Naive thymus-derived CD8-positive, alpha-beta T cell (primary cell): ENCODE results near the gene ACTA2. TPM values are rescaled to one million over a fixed set of nuclear protein-coding genes. Genes with fewer than 3 reads are reported as not detected.
A peak's percentile ranks its signal among the peaks of the same experiment; 100 is the strongest.

Experiments
- ATAC-seq, 2 donors: fragments of 150-1000 bp; cut with Tn5 transposase in 1 of 2; sonication (Bioruptor Pico), chemical (Tn5 transposase) in 1 of 2; 1 replicate in 1 of 2; 2 replicates in 1 of 2; pipeline ENCODE4 v1.10.0; 2021; ENCODE audit warnings: mild to moderate bottlenecking in 2 of 2, moderate library complexity in 2 of 2
- POLR2A ChIA-PET: fragments of 350-600 bp; sonication (Branson Sonifier 250); formaldehyde crosslinking; loops from one replicate; lab custom pipeline; 2021; ENCODE audit warnings: antibody characterized with exemption; lab: Charles Lee
- DNase-seq, 10 donors: peaks; one replicate each; pipeline versions ENCODE4 v3.0.0 to v3.0.0-alpha.2; 2020 to 2022
- H3K27ac Mint-ChIP-seq, 10 donors: one replicate each; pipeline ENCODE4 v1.8.0; 2020 to 2022; ENCODE audit warnings: mild to moderate bottlenecking in 10 of 10, mixed read lengths in 10 of 10, moderate library complexity in 4 of 10, inconsistent platforms in 1 of 10
- H3K27me3 Mint-ChIP-seq, 5 donors: one replicate each; pipeline ENCODE4 v1.8.0; 2021 to 2022; ENCODE audit warnings: mixed read lengths in 5 of 5
- H3K36me3 Mint-ChIP-seq, 3 donors: one replicate each; pipeline ENCODE4 v1.8.0; 2020 to 2022; ENCODE audit warnings: mixed read lengths in 3 of 3, mild to moderate bottlenecking in 2 of 3, inconsistent platforms in 1 of 3
- H3K4me1 Mint-ChIP-seq, 4 donors: one replicate each; pipeline ENCODE4 v1.8.0; 2021 to 2022; ENCODE audit warnings: mixed read lengths in 4 of 4
- H3K4me3 Mint-ChIP-seq, 10 donors: one replicate each; pipeline ENCODE4 v1.8.0; 2020 to 2022; ENCODE audit warnings: mild to moderate bottlenecking in 10 of 10, mixed read lengths in 10 of 10, moderate library complexity in 6 of 10, inconsistent platforms in 1 of 10
- H3K9me3 Mint-ChIP-seq, 9 donors: one replicate each; pipeline ENCODE4 v1.8.0; 2020 to 2022; ENCODE audit warnings: mixed read lengths in 9 of 9, mild to moderate bottlenecking in 3 of 9, inconsistent platforms in 1 of 9, moderate library complexity in 1 of 9
- polyA plus RNA-seq, 3 donors: library from polyadenylated mRNA; unstranded; fragments of 300-500 nt; fragmentation: Illumina TruSeq; gene quantifications; one replicate each; pipeline ENCODE4 v1.2.3, GENCODE V29; 2021
- total RNA-seq, 8 experiments: library from RNA in 2 of 8; stranded (reverse) in 2 of 8; gene quantifications; one replicate each; pipeline ENCODE4 v1.2.3 and lab custom pipeline; 2021 to 2026

ACTA2 gene
- total and polyA plus RNA-seq, 5 experiments from 2014 or later = 0.34 to 9.7 (median 1.6) TPM; not detected in 1

DNA sequence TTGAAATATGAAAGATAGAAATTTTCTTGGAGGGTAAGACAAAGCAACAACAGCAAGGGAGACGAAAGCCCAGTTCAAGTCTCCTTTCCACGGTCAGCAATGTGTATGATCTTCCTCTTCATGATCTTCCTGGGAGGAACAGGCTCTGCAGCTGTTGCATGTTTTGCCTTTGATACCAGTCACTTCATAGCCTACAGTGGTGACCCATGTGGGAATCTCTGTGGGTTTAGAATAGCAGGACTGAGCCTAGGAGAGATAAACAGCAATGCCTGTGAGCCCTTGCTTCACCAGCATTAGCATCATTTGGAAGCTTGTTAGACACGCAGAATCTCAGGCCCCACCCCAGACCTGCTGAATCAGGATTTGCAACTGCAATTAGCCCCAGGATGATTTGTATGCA lies 40.7 kb downstream of the ACTA2 start:
- POLR2A ChIA-PET = no interaction called here
- Mint-ChIP-seq H3K9me3 (no peaks in the 10 kb centered on the region), H3K27ac (no peak overlapping the region)

DNA sequence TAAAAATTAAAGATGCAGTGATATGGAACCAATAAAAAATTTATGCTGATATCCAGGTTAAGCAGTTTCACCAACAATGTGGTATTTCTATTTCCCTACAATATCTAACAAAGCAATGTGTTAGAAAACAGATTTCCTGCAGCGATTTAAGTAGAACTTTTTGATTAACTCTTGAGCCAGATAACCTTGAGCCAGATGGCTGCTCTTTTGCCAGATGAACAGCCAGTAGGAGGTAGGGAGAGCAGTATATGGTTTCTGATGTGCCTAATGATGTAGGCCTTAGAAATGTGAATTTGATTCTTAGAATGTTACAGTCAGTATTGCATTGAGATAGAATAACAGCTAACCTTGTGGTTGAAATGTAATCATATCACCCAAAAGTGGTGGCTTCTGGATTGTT lies 41.5 kb downstream of the ACTA2 start:
- H3K4me3 Mint-ChIP-seq = no peak overlapping the region
- no peak for ATAC-seq
- H3K36me3 Mint-ChIP-seq = peaks cover 0 to 78% (median 38%) of the 10 kb centered on the region in 3 donors
- POLR2A ChIA-PET = no interaction called here
- no peaks in the 10 kb centered on the region for H3K27me3 Mint-ChIP-seq
- no peaks in the 10 kb centered on the region for H3K9me3 Mint-ChIP-seq
- H3K4me1 Mint-ChIP-seq = peaks cover 0 to 4% (median under 1%) of the 10 kb centered on the region in 4 donors
- no peak for DNase-seq
- no peak overlapping the region for H3K27ac Mint-ChIP-seq

More for the DNA sequence above, 40.7 kb downstream of the ACTA2 start:
- Mint-ChIP-seq H3K36me3 (peaks cover 0 to 79% (median 34%) of the 10 kb centered on the region in 3 donors), H3K4me3 (no peak overlapping the region), H3K4me1 (peaks cover 0 to 5% (median under 1%) of the 10 kb centered on the region in 4 donors), H3K27me3 (no peaks in the 10 kb centered on the region)
- DNase-seq (no peak), ATAC-seq (no peak)

DNA sequence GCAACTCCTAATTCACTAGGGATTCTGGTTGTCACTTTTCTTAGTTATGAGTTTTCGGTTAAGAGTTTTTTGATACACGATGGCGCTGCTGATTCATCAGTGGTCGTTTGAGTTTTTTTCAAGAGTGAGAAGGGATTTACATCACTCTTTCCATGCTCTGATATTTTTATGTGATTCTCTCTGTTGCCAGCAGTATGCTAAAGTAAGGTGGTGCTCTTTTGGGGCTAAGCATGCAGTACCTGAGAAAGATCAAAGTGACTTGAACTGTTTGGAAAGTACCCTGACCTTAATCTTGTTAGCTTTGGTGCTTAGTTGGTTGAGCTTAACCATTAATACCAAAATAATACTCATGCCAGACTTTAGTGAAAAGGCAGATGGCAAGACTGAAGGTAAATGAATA lies 44.4 kb downstream of the ACTA2 start:
- Mint-ChIP-seq H3K4me3 (no peak overlapping the region), H3K4me1 (peaks cover 0 to 3% (median under 1%) of the 10 kb centered on the region in 4 donors), H3K27ac (peak overlapping the region in 3 of 10 donors; percentile 2 to 48 (median 27)), H3K36me3 (peaks cover 0 to 84% (median 45%) of the 10 kb centered on the region in 3 donors), H3K9me3 (no peaks in the 10 kb centered on the region), H3K27me3 (no peaks in the 10 kb centered on the region)
- ATAC-seq (peak in 1 of 2 donors; percentile 62), DNase-seq (no peak)
- POLR2A ChIA-PET = no interaction called here

DNA sequence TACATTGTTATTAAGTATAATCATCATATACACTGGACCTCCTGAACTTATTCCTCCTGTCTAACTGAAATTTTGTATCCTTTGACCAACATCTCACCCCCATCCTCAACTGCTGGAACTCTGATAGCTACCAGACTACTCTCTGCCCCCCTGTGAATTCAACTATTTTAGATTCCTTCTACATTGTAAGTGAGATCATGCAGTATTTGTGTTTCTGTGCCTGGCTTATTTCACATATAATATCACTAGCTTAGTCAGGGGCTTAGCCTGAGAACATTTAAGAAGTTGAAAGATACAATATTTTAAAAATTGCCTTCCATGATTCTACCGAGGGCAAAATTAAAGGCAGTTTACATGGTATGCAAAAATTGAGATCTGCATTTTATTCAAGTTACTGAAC lies 45.7 kb downstream of the ACTA2 start:
- no peak overlapping the region for H3K4me3 Mint-ChIP-seq
- H3K27me3 Mint-ChIP-seq = no peaks in the 10 kb centered on the region
- POLR2A ChIA-PET = no interaction called here
- H3K27ac Mint-ChIP-seq = peak overlapping the region in 1 of 10 donors; percentile 2
- DNase-seq (no peak), ATAC-seq (no peak)
- no peaks in the 10 kb centered on the region for H3K9me3 Mint-ChIP-seq
- peaks cover 0 to 84% (median 45%) of the 10 kb centered on the region in 3 donors for H3K36me3 Mint-ChIP-seq
- peaks cover 0 to 8% (median 2%) of the 10 kb centered on the region in 4 donors for H3K4me1 Mint-ChIP-seq

DNA sequence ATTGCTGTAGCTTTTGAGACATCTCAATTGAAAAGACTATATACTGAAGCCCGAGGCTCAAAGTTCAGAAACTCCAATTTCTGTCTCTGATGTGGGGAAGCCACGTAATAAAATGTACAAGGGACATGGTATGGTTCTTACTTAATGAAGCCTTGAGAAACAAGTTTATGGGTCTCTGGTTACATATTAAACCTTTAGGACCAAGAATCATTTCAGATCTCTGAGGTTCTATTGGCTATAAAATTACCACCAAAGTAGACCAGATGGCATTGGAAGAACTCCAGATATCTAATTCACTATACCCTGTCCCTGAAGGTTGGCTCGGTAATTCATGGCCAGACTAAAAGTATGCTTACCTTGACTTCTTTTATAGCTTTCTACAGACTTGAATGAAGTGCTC lies 48.9 kb downstream of the ACTA2 start:
- H3K4me1 Mint-ChIP-seq = peaks cover 9 to 29% (median 16%) of the 10 kb centered on the region in 4 donors
- no peak overlapping the region for H3K27ac Mint-ChIP-seq
- DNase-seq = no peak
- peaks cover 0 to 72% (median 37%) of the 10 kb centered on the region in 3 donors for H3K36me3 Mint-ChIP-seq
- H3K4me3 Mint-ChIP-seq = no peak overlapping the region
- H3K9me3 Mint-ChIP-seq = no peaks in the 10 kb centered on the region
- H3K27me3 Mint-ChIP-seq = no peaks in the 10 kb centered on the region
- ATAC-seq = no peak
- POLR2A ChIA-PET = no interaction called here

DNA sequence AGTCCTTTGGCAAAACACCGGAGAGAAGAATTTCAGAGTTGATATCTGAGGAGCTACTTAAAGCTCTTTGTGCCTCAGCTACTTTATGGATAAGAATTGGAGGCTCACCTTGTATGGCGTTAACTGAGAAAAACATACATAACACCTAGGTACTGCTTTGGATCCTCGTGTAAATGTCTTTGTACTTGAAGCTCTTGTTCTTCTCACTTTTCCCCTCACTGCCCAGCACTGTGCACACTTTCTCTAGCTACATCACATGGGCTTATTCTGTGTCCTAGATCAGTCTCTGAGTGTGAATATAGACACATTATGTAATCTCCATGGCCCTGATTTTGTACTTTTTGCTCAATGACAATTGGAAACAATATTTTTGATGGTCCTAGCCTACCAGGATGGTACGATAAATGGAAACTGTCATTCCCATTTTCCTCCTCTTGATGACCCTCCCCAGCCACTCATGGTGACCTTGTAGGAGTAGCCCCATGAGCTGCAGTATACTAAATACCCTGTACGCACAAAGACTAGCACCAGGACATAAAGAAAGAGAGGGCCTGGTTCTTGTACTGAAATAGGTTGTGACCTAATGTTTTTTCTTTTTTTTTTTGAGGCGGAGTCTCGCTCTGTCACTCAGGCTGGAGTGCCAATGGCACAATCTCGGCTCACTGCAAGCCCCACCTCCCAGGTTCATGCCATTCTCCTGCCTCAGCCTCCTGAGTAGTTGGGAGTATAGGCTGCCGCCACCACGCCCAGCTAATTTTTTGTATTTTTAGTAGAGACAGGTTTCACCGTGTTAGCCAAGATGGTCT lies 50.4 kb downstream of the ACTA2 start:
- POLR2A ChIA-PET = interaction anchor here (1.1 to 1.4 kb wide), 2 partner anchors 22 to 78 kb away, joined by 4 to 5 read pairs; partner anchors contain the start of gene STAMBPL1
- H3K9me3 Mint-ChIP-seq = no peaks in the 10 kb centered on the region
- H3K4me1 Mint-ChIP-seq = peaks cover 13 to 40% (median 27%) of the 10 kb centered on the region in 4 donors
- H3K4me3 Mint-ChIP-seq = peak overlapping the region in 1 of 10 donors; percentile 34
- H3K27me3 Mint-ChIP-seq = no peaks in the 10 kb centered on the region
- H3K36me3 Mint-ChIP-seq = peaks cover 0 to 57% (median 32%) of the 10 kb centered on the region in 3 donors
- peak overlapping the region in 6 of 10 donors; percentile 10 to 83 (median 62) for H3K27ac Mint-ChIP-seq
- ATAC-seq = no peak
- no peak for DNase-seq

DNA sequence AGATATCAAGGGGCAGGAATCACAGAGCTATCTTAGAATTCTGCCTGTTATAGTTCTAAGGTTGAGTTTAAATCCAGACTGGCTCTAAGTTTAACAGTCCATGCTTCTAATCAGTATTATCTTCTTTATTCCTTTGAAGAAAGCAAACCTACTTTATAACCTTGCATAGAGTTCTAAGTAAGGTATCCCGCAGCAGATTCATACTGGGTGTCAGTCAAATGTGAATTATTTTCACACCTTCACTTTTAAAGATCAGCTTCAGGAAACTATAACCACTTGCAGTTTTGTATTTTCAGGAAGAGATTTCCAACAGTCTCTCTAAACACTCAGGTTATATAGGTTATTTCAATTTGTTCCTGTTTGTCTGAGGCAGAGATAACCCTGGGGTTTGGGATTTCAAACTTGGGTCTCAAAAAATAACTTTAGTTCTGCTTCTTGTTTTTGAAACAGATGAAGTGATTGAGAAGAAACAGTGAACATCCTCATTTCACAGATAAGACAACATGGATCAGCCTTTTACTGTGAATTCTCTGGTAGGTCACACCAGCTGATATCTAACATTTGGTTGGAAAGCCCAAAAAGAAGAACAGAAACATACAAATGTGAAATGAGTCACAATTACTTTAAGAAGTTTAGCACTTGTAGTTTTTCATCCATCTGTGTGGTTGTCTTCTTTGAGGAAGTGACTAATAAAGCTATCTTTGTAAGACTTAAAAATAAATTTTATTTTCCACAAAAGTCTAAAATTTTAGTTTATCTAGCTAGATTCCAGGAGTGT lies 51.2 kb downstream of the ACTA2 start:
- Mint-ChIP-seq H3K4me3 (peak overlapping the region in 2 of 10 donors; percentile 12 to 34), H3K4me1 (peaks cover 18 to 48% (median 35%) of the 10 kb centered on the region in 4 donors), H3K27me3 (no peaks in the 10 kb centered on the region), H3K36me3 (peaks cover 0 to 53% (median 25%) of the 10 kb centered on the region in 3 donors), H3K9me3 (no peaks in the 10 kb centered on the region), H3K27ac (peak overlapping the region in 4 of 10 donors; percentile 44 to 83 (median 62))
- ATAC-seq (peak in 1 of 2 donors; percentile 52), DNase-seq (no peak)
- POLR2A ChIA-PET = interaction anchor here (1.1 to 1.4 kb wide), 2 partner anchors 21 to 77 kb away, joined by 4 to 5 read pairs; partner anchors contain the start of gene STAMBPL1

DNA sequence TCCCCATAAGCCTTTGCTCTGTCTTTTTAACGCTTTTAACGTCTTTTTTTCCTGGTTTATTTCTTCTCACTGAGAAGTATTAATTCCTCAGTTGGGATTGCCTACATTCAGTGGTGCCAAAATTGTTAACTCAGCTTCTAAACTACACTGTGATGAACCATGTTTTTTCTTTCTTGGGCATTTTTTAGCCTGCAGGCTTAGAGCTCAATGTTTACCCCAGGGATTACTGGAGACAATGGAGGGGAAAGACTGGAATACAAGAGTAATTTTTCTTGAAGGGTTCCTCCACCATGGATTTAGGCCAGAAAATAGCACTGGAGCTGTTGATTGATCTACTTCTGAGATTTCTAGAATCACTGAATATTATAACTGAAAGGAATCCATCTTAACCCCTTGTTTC lies 52.7 kb downstream of the ACTA2 start:
- POLR2A ChIA-PET = interaction anchor here (0.8 to 1.5 kb wide), 2 partner anchors 14 to 20 kb away, joined by 3 read pairs; partner anchors contain the start of gene STAMBPL1
- Mint-ChIP-seq H3K9me3 (no peaks in the 10 kb centered on the region), H3K27me3 (no peaks in the 10 kb centered on the region), H3K4me1 (peaks cover 18 to 57% (median 43%) of the 10 kb centered on the region in 4 donors), H3K36me3 (peaks cover 0 to 42% (median 19%) of the 10 kb centered on the region in 3 donors), H3K4me3 (no peak overlapping the region), H3K27ac (peak overlapping the region in 2 of 10 donors; percentile 3 to 83)
- no peak for DNase-seq
- no peak for ATAC-seq

DNA sequence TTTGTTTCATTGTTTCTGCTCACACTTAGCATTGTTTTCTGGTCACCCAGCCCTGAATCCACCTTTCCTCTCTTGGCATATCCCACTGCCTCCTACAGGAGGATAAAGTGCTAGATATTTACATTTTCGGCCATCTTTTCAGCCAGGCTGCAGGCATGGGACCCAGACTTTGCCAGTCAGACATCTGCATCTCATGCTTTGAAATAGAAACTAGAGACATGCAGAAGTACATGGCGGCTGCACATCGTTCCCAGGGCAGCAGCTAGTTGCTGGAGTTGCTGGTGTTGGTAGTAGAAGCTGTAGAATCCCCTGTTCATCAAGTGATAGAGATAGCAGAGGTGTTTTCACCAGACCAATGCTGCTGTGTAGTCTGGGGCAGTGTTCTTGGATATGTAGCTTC lies 53.8 kb downstream of the ACTA2 start:
- DNase-seq (no peak), ATAC-seq (no peak)
- H3K4me3 Mint-ChIP-seq = no peak overlapping the region
- POLR2A ChIA-PET = interaction anchor here (1.5 kb wide), 1 partner anchor 19 kb away, joined by 3 read pairs; the partner anchor contains the start of gene STAMBPL1
- peaks cover 0 to 31% (median 11%) of the 10 kb centered on the region in 3 donors for H3K36me3 Mint-ChIP-seq
- H3K4me1 Mint-ChIP-seq = peaks cover 18 to 63% (median 47%) of the 10 kb centered on the region in 4 donors
- H3K9me3 Mint-ChIP-seq = no peaks in the 10 kb centered on the region
- H3K27me3 Mint-ChIP-seq = no peaks in the 10 kb centered on the region
- H3K27ac Mint-ChIP-seq = no peak overlapping the region

DNA sequence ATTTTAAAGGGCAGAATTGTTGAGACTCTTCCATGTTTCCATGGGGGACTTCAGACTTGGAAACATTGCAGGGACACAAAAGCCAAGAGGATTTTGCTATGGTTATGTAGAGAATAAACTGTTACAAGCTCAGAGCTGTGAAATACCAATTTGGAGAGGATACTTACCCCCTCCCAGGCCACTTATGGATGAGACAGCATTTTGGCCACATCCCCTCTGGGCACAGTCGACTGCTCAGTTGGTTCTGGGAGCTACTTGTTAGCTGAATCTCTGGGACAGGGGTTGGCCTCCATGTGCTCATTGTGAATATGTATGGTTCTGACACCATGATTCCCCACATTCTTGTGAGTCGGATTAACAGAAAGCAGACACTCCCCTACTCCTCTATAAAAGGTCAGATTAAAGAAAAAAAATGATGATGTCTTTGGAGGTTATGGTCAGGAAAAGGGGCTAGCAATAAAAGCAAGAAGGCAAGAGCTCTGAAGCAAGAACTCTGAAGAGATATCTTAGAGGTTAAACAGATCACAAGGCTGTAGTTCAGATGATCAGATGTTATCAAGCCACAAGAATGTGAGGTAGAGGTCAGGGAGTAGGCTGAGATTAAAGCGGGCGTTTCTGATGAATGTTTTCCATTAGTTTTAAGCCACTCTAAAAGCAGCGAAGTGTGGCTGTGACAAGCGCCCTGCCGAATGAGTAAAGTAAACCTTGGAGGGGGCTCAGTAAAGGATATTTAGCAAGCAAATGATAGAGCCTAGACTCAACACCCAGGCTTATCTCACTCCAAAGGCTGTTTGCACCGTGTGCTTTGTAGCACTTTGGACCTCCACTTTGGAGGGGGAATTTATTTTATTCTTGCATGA lies 55.3 kb downstream of the ACTA2 start:
- Mint-ChIP-seq H3K36me3 (peaks cover 0 to 18% (median 6%) of the 10 kb centered on the region in 3 donors), H3K4me1 (peaks cover 19 to 61% (median 49%) of the 10 kb centered on the region in 4 donors), H3K4me3 (peak overlapping the region in 4 of 10 donors; percentile 13 to 54 (median 19)), H3K9me3 (no peaks in the 10 kb centered on the region), H3K27me3 (no peaks in the 10 kb centered on the region), H3K27ac (peak overlapping the region in 7 of 10 donors; percentile 2 to 69 (median 43))
- POLR2A ChIA-PET = interaction anchor here (0.5 kb wide), 1 partner anchor 803 kb away, joined by 3 read pairs; no protein-coding TSS in a partner anchor
- DNase-seq (no peak), ATAC-seq (peak in 1 of 2 donors; percentile 30)

DNA sequence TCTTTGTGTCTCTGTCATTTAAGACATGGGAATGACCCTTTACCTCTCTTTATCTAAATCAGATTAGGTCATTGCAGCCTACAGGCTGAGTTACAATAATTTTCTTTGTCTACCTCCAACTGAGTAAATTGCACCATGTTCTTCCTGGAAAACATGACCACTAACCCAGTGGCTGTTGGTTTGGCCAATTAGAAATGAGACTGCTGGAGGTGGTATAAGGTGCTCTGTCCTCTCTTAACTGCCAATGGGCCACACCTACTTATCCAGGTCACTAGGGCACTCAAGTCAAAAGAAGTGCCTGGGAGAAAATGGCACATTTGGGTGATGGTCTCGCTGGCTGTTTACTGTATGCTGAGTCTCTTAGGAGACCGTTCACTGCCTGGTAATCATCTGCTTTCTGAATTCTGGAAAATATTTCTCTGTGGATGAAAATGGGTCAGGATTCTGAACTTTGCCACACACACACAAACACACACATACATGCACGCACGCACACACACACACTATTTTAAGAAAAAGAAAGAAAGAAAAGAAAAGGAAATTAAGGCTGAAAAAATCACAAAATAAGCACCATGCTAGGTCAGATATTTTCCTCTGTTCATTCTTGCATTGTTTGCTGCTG lies 56.1 kb downstream of the ACTA2 start:
- POLR2A ChIA-PET = no interaction called here
- Mint-ChIP-seq H3K36me3 (peaks cover 0 to 11% (median 0%) of the 10 kb centered on the region in 3 donors), H3K27ac (peak overlapping the region in 4 of 10 donors; percentile 15 to 48 (median 32)), H3K27me3 (no peaks in the 10 kb centered on the region), H3K9me3 (no peaks in the 10 kb centered on the region), H3K4me1 (peaks cover 20 to 55% (median 49%) of the 10 kb centered on the region in 4 donors), H3K4me3 (peak overlapping the region in 1 of 10 donors; percentile 13)
- no peak for DNase-seq
- ATAC-seq = no peak
